ENCODE results near the gene PSMG1. TPM values are rescaled to one million over a fixed set of nuclear protein-coding genes. Genes with fewer than 3 reads are reported as not detected.

Gene PSMG1
- total RNA-seq, 1 experiment from 2014 or later, result 29.0 TPM

DNA sequence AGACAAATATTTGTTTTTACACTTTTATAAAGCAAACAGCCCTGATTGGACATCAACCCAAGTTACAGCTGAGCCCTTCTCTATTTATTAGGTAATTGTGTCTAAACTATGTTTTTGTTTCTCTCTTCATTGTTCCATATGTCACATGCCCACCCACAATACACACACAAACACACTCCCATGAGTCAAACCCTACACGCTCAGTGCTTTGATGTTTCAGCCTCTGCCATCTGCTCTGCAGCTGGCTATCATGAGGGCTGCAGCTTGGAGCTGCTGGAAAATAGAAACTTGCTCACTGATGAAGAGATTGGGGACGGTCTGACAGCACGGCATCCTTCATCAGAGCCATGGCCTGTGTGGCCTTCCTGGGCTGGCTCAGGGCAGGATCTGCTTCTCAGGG is 41.7 kb downstream of the PSMG1 start:
- TF ChIP-seq, protein P1, sequence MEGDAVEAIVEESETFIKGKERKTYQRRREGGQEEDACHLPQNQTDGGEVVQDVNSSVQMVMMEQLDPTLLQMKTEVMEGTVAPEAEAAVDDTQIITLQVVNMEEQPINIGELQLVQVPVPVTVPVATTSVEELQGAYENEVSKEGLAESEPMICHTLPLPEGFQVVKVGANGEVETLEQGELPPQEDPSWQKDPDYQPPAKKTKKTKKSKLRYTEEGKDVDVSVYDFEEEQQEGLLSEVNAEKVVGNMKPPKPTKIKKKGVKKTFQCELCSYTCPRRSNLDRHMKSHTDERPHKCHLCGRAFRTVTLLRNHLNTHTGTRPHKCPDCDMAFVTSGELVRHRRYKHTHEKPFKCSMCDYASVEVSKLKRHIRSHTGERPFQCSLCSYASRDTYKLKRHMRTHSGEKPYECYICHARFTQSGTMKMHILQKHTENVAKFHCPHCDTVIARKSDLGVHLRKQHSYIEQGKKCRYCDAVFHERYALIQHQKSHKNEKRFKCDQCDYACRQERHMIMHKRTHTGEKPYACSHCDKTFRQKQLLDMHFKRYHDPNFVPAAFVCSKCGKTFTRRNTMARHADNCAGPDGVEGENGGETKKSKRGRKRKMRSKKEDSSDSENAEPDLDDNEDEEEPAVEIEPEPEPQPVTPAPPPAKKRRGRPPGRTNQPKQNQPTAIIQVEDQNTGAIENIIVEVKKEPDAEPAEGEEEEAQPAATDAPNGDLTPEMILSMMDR (conservative IDR thresholded peaks at IDR 0.05), result no peak
- no peak for TF ChIP-seq EZH2 (IDR thresholded peaks at IDR 0.05; ENCODE audit: low read depth)
- Histone ChIP-seq H3K4me1 (replicated peaks; ENCODE audit: insufficient read depth) (no peaks in the 10 kb centered on the region), H3K27ac (no peak overlapping the region), H3K27me3 (ENCODE audit: insufficient read depth, low read depth) (no peaks in the 10 kb centered on the region), H3K4me3 (no peak overlapping the region), H3K79me2 (ENCODE audit: low read depth) (no peaks in the 10 kb centered on the region), H3F3A (ENCODE audit: insufficient read depth, low read depth) (no peaks in the 10 kb centered on the region), H3K9me3 (ENCODE audit: insufficient read depth, low read depth) (no peaks in the 10 kb centered on the region), H3K36me3 (ENCODE audit: low read depth) (no peaks in the 10 kb centered on the region), H3K4me2 (no peak overlapping the region), H4K20me1 (ENCODE audit: insufficient read depth) (no peaks in the 10 kb centered on the region), H2AFZ (no peak overlapping the region), H3K9me2 (ENCODE audit: insufficient read depth) (no peaks in the 10 kb centered on the region)
- no TSS peak for BruUV-seq (replicated peaks)
- no peak for DNase-seq
- ChIA-PET POLR2A (ENCODE audit: unreplicated experiment) (no interaction called here), CTCF (no interaction called here)
- intact Hi-C loops (cut with micrococcal nuclease; ENCODE audit: unreplicated experiment), result no loop called here

DNA sequence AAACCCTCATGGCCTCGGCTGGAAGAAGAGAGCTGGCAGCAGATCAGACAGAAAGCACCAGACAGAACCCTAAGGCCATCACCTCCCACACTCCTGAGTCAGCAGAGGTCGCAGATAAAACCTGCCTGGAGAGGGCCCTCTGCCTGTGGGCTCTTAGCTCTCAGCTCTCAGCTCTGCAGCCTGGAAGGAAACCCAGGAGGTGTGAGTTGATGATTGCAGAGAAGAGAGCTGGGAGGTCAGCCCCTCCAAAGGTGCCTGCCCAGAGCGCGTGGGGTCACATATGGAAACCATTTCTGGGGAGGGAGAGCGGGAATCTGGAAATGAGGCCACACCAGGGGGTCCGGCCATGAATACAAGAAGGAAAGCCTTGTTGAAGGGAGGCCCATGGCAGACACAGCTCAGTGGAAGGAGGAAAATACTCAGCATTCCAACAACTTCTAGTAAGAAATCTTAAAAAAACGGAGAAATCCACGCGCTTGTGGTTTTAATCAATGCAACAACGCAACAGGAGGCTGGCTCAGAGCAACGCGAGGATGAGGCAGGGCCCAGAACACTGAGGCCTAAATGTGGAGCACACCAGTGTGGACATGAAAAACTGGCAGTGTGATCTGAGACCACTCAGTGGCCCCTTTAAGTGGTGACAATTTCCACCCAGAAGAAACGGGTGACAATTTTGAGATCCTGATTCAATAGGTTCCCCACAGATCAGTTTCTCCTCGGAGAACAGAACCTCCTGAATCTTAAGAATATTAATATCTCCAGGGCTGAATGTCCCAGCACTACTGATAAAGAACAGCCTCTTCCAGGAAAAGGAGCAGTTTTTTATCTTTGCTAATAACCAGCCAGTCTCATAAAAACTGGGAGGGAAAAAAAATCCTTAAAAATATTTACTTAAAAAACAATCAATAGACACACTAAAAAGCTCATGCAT is 45.7 kb downstream of the PSMG1 start:
- POLR2A ChIA-PET (ENCODE audit: unreplicated experiment), result interaction anchor here (0.6 to 0.7 kb wide), 3 partner anchors 116 to 428 kb away, joined by 3 to 24 read pairs (median 6); no protein-coding TSS in a partner anchor
- DNase-seq, result no peak

DNA sequence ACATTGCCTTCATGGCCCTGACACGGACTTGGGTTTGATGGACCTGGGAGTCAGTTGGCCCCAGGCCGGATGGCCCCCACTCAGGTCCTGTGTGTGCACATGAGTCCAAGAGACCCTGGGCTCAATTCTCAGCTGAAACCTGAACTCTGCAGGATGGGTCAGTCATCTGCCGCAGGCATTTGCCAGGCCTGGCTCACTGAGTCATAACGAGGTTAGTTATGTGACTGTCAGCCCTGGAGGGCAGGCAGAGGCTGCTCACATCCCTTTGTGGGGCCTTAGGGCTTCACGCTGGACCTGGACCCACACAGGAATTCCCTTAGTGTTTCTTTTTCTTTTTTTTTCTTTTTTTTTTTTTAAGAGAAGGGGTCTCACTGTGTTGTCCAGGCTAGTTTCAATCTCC is 46.5 kb downstream of the PSMG1 start:
- H3K79me2 ChIP-seq (ENCODE audit: low read depth), result no peaks in the 10 kb centered on the region
- no peak overlapping the region for H2AFZ ChIP-seq
- no peaks in the 10 kb centered on the region for H3K9me3 ChIP-seq (ENCODE audit: insufficient read depth, low read depth)
- no peak overlapping the region for H3K4me3 ChIP-seq
- H3F3A ChIP-seq (ENCODE audit: insufficient read depth, low read depth), result no peaks in the 10 kb centered on the region
- TF ChIP-seq, protein P1 (conservative IDR thresholded peaks at IDR 0.05), result no peak
- TF ChIP-seq EZH2 (IDR thresholded peaks at IDR 0.05; ENCODE audit: low read depth), result no peak
- H3K36me3 ChIP-seq (ENCODE audit: low read depth), result no peaks in the 10 kb centered on the region
- no TSS peak for BruUV-seq (replicated peaks)
- no peaks in the 10 kb centered on the region for H3K9me2 ChIP-seq (ENCODE audit: insufficient read depth)
- no peaks in the 10 kb centered on the region for H3K27me3 ChIP-seq (ENCODE audit: insufficient read depth, low read depth)
- POLR2A ChIA-PET (ENCODE audit: unreplicated experiment), result interaction anchor here (0.6 kb wide), 1 partner anchor 116 kb away, joined by 24 read pairs; no protein-coding TSS in a partner anchor
- DNase-seq, result peak in 1 of 2 experiments; percentile 6
- H4K20me1 ChIP-seq (ENCODE audit: insufficient read depth), result no peaks in the 10 kb centered on the region
- H3K4me1 ChIP-seq (replicated peaks; ENCODE audit: insufficient read depth), result no peaks in the 10 kb centered on the region
- H3K4me2 ChIP-seq, result no peak overlapping the region
- CTCF ChIA-PET, result interaction anchor here (0.7 to 1.0 kb wide), 2 partner anchors 148 to 171 kb away, joined by 3 to 5 read pairs; no protein-coding TSS in a partner anchor
- no peak overlapping the region for H3K27ac ChIP-seq
- intact Hi-C loops (cut with micrococcal nuclease; ENCODE audit: unreplicated experiment), result loop anchor here (5.0 kb wide), 2 partner anchors 339 to 514 kb away; no protein-coding TSS in a partner anchor

More for the DNA sequence above, 45.7 kb downstream of the PSMG1 start:
- H3K4me3 ChIP-seq, result no peak overlapping the region
- CTCF ChIA-PET, result interaction anchor here (0.7 to 1.1 kb wide), 3 partner anchors 108 to 172 kb away, joined by 3 to 5 read pairs (median 3); no protein-coding TSS in a partner anchor
- no peaks in the 10 kb centered on the region for H3K4me1 ChIP-seq (replicated peaks; ENCODE audit: insufficient read depth)
- H2AFZ ChIP-seq, result no peak overlapping the region
- H3K27me3 ChIP-seq (ENCODE audit: insufficient read depth, low read depth), result no peaks in the 10 kb centered on the region
- no peaks in the 10 kb centered on the region for H3F3A ChIP-seq (ENCODE audit: insufficient read depth, low read depth)
- no peaks in the 10 kb centered on the region for H3K36me3 ChIP-seq (ENCODE audit: low read depth)
- no peaks in the 10 kb centered on the region for H4K20me1 ChIP-seq (ENCODE audit: insufficient read depth)
- H3K9me3 ChIP-seq (ENCODE audit: insufficient read depth, low read depth), result no peaks in the 10 kb centered on the region
- intact Hi-C loops (cut with micrococcal nuclease; ENCODE audit: unreplicated experiment), result loop anchor here (1.0 to 5.0 kb wide), 4 partner anchors 340 to 632 kb away; no protein-coding TSS in a partner anchor
- H3K9me2 ChIP-seq (ENCODE audit: insufficient read depth), result no peaks in the 10 kb centered on the region
- no peak overlapping the region for H3K27ac ChIP-seq
- BruUV-seq (replicated peaks), result no TSS peak
- H3K79me2 ChIP-seq (ENCODE audit: low read depth), result no peaks in the 10 kb centered on the region
- no peak overlapping the region for H3K4me2 ChIP-seq
- TF ChIP-seq EZH2 (IDR thresholded peaks at IDR 0.05; ENCODE audit: low read depth), result no peak
- TF ChIP-seq, protein P1 (conservative IDR thresholded peaks at IDR 0.05), result no peak

Measured in PC-9 (cell line).